Activated CD8-positive, alpha-beta T cell treated with anti-CD3 and anti-CD28 coated beads for 36 hours (primary cell): ENCODE data around the gene SF3B1. TPM values are rescaled to one million over a fixed set of nuclear protein-coding genes. Genes with fewer than 3 reads are reported as not detected.

ENCODE experiments used
- ATAC-seq: fragments of 200-7000 bp; cut with Tn5 transposase; one replicate; pipeline ENCODE4 v1.10.0; 2021; ENCODE audit warnings: mild to moderate bottlenecking, moderate library complexity
- CTCF ChIA-PET: fragments of 350-600 bp; sonication (Branson Sonifier 250); formaldehyde crosslinking; loops from one replicate; lab custom pipeline; 2021; ENCODE audit warnings: antibody characterized with exemption; lab: Charles Lee
- POLR2A ChIA-PET: fragments of 350-600 bp; sonication (Branson Sonifier 250); formaldehyde crosslinking; loops from one replicate; lab custom pipeline; 2021; ENCODE audit warnings: antibody characterized with exemption; lab: Charles Lee
- DNase-seq: peaks from one replicate; pipeline ENCODE4 v3.0.0-alpha.2; 2020
- H3K27ac Mint-ChIP-seq: one replicate; pipeline ENCODE4 v1.8.0; 2021; ENCODE audit warnings: mild to moderate bottlenecking, mixed read lengths
- H3K27me3 Mint-ChIP-seq: one replicate; pipeline ENCODE4 v1.8.0; 2021; ENCODE audit warnings: mixed read lengths
- H3K36me3 Mint-ChIP-seq: one replicate; pipeline ENCODE4 v1.8.0; 2021; ENCODE audit warnings: low read depth, mixed read lengths
- H3K4me1 Mint-ChIP-seq: one replicate; pipeline ENCODE4 v1.8.0; 2021; ENCODE audit warnings: low read depth, mixed read lengths
- H3K4me3 Mint-ChIP-seq: one replicate; pipeline ENCODE4 v1.8.0; 2021; ENCODE audit warnings: mild to moderate bottlenecking, moderate library complexity, mixed read lengths
- H3K9me3 Mint-ChIP-seq: one replicate; pipeline ENCODE4 v1.8.0; 2021; ENCODE audit warnings: mixed read lengths
- intact Hi-C: fragments of 100-400 bp; cut with micrococcal nuclease; formaldehyde crosslinking; loops from one replicate; pipeline ENCODE4 v1.10.0; 2022
- total RNA-seq, 2 experiments: library from RNA; stranded (reverse); gene quantifications; one replicate each; pipeline ENCODE4 v1.2.3, GENCODE V29; 2021
- TF ChIP-seq, protein P1 (sequence below): fragments of 200-600 bp; IDR thresholded peaks from one replicate; pipeline ENCODE4 v1.8.0; 2022; ENCODE audit warnings: antibody characterized with exemption, mild to moderate bottlenecking

SF3B1 gene
- total RNA-seq, 2 experiments from 2014 or later, result 235 to 253 TPM

DNA sequence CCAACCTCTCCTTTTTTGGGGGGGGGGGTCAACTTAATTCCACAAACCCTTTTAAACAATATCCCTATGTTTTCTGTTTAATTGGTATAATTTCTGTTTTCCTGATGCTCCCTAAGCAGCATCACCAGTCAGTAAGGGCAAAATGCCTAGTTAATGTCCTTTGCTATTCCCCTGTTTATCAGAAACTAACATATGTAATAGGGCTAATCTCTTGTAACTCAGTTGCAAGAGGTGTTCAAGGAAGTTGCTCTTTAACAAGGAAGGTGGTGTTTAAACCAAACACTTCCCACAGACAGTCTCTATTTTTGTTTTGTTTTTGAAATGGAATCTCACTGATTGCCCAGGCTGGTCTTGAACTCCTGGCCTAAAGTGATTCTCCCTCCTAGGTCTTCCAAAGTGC, 12.0 kb upstream of the SF3B1 start:
- TF ChIP-seq, protein P1, sequence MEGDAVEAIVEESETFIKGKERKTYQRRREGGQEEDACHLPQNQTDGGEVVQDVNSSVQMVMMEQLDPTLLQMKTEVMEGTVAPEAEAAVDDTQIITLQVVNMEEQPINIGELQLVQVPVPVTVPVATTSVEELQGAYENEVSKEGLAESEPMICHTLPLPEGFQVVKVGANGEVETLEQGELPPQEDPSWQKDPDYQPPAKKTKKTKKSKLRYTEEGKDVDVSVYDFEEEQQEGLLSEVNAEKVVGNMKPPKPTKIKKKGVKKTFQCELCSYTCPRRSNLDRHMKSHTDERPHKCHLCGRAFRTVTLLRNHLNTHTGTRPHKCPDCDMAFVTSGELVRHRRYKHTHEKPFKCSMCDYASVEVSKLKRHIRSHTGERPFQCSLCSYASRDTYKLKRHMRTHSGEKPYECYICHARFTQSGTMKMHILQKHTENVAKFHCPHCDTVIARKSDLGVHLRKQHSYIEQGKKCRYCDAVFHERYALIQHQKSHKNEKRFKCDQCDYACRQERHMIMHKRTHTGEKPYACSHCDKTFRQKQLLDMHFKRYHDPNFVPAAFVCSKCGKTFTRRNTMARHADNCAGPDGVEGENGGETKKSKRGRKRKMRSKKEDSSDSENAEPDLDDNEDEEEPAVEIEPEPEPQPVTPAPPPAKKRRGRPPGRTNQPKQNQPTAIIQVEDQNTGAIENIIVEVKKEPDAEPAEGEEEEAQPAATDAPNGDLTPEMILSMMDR, result no peak
- ChIA-PET POLR2A (no interaction called here), CTCF (no interaction called here)
- H3K4me3 Mint-ChIP-seq, result no peak overlapping the region
- no peak overlapping the region for H3K27ac Mint-ChIP-seq
- ATAC-seq (no peak), DNase-seq (no peak)
- H3K4me1 Mint-ChIP-seq, result peaks cover 2% of the 10 kb centered on the region
- H3K27me3 Mint-ChIP-seq, result no peaks in the 10 kb centered on the region
- H3K9me3 Mint-ChIP-seq, result no peaks in the 10 kb centered on the region
- intact Hi-C loops, result no loop called here
- H3K36me3 Mint-ChIP-seq, result no peaks in the 10 kb centered on the region

DNA sequence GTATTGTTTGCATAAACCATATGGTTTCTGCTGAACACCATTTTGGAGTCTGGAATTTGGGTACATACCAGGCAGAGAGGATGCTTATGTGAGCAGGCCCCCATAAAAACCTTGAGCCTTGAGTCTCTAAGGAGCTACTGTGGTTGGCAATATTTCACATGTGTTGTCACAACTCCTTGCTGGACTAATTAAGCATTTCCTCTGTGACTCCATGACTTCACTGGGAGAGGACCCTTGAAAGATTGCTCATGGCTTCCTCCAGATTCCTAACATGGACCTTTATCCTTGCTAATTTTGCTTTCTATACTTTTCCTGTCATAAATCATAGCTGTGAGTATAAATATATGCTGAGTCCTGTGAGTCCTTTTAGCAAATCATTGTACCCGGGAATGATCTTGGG, 10.9 kb upstream of the SF3B1 start:
- Mint-ChIP-seq H3K27me3 (no peaks in the 10 kb centered on the region), H3K36me3 (no peaks in the 10 kb centered on the region), H3K4me3 (no peak overlapping the region), H3K27ac (no peak overlapping the region), H3K4me1 (no peaks in the 10 kb centered on the region), H3K9me3 (no peaks in the 10 kb centered on the region)
- TF ChIP-seq, protein P1, result no peak
- CTCF ChIA-PET, result no interaction called here
- POLR2A ChIA-PET, result no interaction called here
- intact Hi-C loops, result no loop called here
- no peak for DNase-seq
- no peak for ATAC-seq

DNA sequence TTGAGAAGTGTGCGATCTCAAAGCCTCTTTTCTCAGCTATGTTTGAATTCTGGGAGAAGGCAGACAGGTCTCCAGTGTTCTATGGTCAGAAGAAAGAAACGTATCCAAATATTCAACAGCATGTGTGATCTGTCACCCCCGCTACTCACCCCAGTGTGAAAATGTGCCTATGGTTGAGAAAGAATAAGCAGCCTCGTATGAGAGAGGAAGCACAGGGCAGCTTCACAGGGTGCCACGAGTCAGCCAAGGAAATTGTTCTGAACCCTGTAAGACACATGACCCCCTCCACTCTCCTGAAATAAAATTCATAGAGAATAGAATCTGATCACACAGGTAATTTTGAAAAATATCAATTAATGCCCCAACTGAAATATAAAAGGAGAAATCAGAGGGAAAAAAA, 8.0 kb upstream of the SF3B1 start:
- ChIA-PET POLR2A (interaction anchor here (0.6 to 1.6 kb wide), 4 partner anchors 8 to 122 kb away, joined by 3 to 5 read pairs (median 4); no protein-coding TSS in a partner anchor), CTCF (interaction anchor here (1.0 kb wide), 1 partner anchor 9 kb away, joined by 3 read pairs; no protein-coding TSS in a partner anchor)
- no peak overlapping the region for H3K27ac Mint-ChIP-seq
- TF ChIP-seq, protein P1, result no peak
- ATAC-seq, result no peak
- H3K27me3 Mint-ChIP-seq, result no peaks in the 10 kb centered on the region
- intact Hi-C loops, result no loop called here
- no peaks in the 10 kb centered on the region for H3K9me3 Mint-ChIP-seq
- DNase-seq, result no peak
- no peaks in the 10 kb centered on the region for H3K36me3 Mint-ChIP-seq
- H3K4me3 Mint-ChIP-seq, result no peak overlapping the region
- H3K4me1 Mint-ChIP-seq, result no peaks in the 10 kb centered on the region

DNA sequence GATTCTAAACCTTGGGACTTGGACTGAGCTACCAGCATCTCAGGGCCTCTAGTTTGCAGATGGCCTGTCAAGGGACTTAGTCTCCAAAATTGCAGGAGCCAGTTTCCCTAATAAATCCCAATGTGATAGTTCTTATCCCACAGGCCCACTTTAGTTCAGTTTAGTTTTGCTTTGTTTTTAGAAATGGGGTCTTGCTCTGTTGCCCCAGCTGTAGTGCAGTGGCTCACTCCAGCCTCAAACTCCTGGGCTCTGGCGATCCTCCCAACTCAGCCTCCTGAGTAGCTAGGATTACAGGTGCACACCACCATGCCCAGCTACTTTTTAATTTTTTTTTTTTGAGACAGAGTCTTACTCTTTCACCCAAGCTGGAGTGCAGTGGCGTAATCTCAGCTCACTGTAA, 2.6 kb upstream of the SF3B1 start:
- Mint-ChIP-seq H3K27ac (no peak overlapping the region), H3K36me3 (peaks cover 10% of the 10 kb centered on the region), H3K4me3 (no peak overlapping the region), H3K4me1 (peaks cover 15% of the 10 kb centered on the region), H3K9me3 (no peaks in the 10 kb centered on the region), H3K27me3 (no peaks in the 10 kb centered on the region)
- intact Hi-C loops, result loop anchor here (10.0 kb wide), 2 partner anchors 267 to 337 kb away; partner anchors contain the start of gene MARS2
- no peak for ATAC-seq
- CTCF ChIA-PET, result no interaction called here
- DNase-seq, result no peak
- TF ChIP-seq, protein P1, result no peak
- POLR2A ChIA-PET, result interaction anchor here (0.6 to 1.5 kb wide), 2 partner anchors 310 to 510 kb away, joined by 3 to 4 read pairs; no protein-coding TSS in a partner anchor

DNA sequence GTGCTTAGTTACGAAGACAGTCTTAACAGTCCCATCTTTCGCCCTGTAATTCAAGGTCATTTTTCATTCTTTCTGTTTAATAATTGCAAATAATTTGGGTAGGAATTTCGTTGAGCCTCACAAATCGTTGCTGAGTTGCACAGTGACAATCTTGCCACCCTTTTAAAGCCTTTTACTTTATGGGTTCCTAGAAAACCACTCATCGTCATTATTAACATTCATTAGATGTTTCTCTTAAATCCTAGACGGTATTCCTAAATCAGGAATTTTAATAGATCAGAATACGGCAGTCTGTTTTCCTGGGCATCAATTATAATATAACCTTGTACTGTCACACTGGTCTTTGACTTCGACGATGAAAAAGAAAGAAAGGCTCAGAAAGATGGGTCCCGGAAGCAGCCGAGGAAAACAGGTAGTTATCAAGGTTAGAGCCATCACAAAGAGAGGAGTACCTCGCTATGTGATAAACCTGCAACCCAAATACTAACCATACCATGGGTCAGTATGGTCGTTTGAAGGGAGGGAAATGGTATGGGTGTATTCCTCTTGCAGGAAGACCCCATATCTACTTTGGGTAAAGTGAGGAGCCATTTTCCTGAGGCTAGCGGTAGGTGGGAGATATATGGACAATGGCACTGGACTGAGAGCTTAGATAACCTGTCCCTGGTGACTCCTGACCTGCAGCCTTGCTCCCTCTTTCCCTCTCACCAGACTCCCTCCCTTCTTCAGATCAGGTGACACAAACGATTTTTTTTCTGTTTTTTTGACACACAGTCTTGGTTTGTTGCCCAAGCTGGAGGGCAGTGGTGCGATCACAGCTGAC, 981 bp upstream of the SF3B1 start:
- Mint-ChIP-seq H3K36me3 (peaks cover 16% of the 10 kb centered on the region), H3K4me3 (peak overlapping the region; percentile 82), H3K4me1 (peaks cover 27% of the 10 kb centered on the region), H3K27ac (peak overlapping the region; percentile 100), H3K9me3 (no peaks in the 10 kb centered on the region), H3K27me3 (no peaks in the 10 kb centered on the region)
- no peak for ATAC-seq
- DNase-seq, result no peak
- ChIA-PET POLR2A (interaction anchor here (0.6 to 3.8 kb wide), 9 partner anchors 11 to 579 kb away, joined by 3 to 37 read pairs (median 5); partner anchors contain the start of genes COQ10B, HSPD1 and HSPE1), CTCF (interaction anchor here (1.9 kb wide), 1 partner anchor 17 kb away, joined by 6 read pairs; no protein-coding TSS in a partner anchor)
- intact Hi-C loops, result loop anchor here (1.0 to 10.0 kb wide), 3 partner anchors 17 to 339 kb away; partner anchors contain the start of genes COQ10B and MARS2
- TF ChIP-seq, protein P1, result no peak
